HEK293 (cell line): Measurements from ENCODE around the gene PLK3.
A peak's percentile ranks its signal among the peaks of the same experiment; 100 is the strongest.

Experiments used
- CTCF ChIA-PET: fragments of 350-600 bp; formaldehyde crosslinking; extraction: SDS; loops from one replicate; lab custom pipeline; 2021; ENCODE audit warnings: antibody characterized with exemption; lab: Yijun Ruan, JAX
- POLR2A ChIA-PET: fragments of 300-600 bp; formaldehyde crosslinking; extraction: SDS; loops from one replicate; lab custom pipeline; 2020; ENCODE audit warnings: antibody characterized with exemption, inconsistent platforms; lab: Yijun Ruan, JAX
- H3K27ac ChIP-seq: fragments of 200-500 bp; sonication (Bioruptor generic); 2 replicates; pipeline ENCODE4 v1.5.1; 2014; ENCODE audit warnings: low read depth, low read length, control low read depth, inconsistent platforms; ENCODE audit errors: extremely low read depth
- H3K36me3 ChIP-seq, 2 experiments: fragments of 200-500 bp in 1 of 2; sonication (Bioruptor generic) in 1 of 2; 1 replicate in 1 of 2; 2 replicates in 1 of 2; pipeline ENCODE4 v1.5.1; 2014 to 2017; ENCODE audit warnings: inconsistent platforms in 2 of 2, low read length in 2 of 2; ENCODE audit not compliant: control insufficient read depth in 2 of 2, insufficient read depth in 1 of 2
- H3K4me1 ChIP-seq: fragments of 200-500 bp; sonication (Bioruptor generic); 2 replicates; pipeline ENCODE4 v1.5.1; 2014; ENCODE audit warnings: mild to moderate bottlenecking, low read length, inconsistent platforms; ENCODE audit not compliant: control insufficient read depth, insufficient read depth
- H3K4me3 ChIP-seq: 2 replicates; pipeline ENCODE4 v1.5.1; 2011; ENCODE audit warnings: low read depth, mild to moderate bottlenecking, control low read depth, low read length, moderate library complexity
- H3K9me3 ChIP-seq: fragments of 200-500 bp; sonication (Bioruptor generic); 2 replicates; pipeline ENCODE4 v1.5.1; 2014; ENCODE audit warnings: low read depth, low read length, inconsistent platforms; ENCODE audit not compliant: control insufficient read depth, insufficient read depth
- BCL11A ChIP-seq: fragments of 450-650 bp; formaldehyde crosslinking; IDR thresholded peaks from 2 replicates; pipeline ENCODE4 v1.5.1; 2016; ENCODE audit warnings: low read depth, missing biosample characterization, missing genetic modification characterization
- GLIS1 ChIP-seq: fragments of 450-650 bp; formaldehyde crosslinking; IDR thresholded peaks from 2 replicates; pipeline ENCODE4 v1.5.1; 2016; ENCODE audit warnings: missing biosample characterization, missing genetic modification characterization
- KLF10 ChIP-seq: fragments of 450-650 bp; IDR thresholded peaks from 2 replicates; pipeline ENCODE4 v1.5.1; 2018; ENCODE audit warnings: missing biosample characterization, mild to moderate bottlenecking, missing genetic modification characterization
- KLF7 ChIP-seq: fragments of 450-650 bp; formaldehyde crosslinking; IDR thresholded peaks from 2 replicates; pipeline ENCODE4 v1.5.1; 2016; ENCODE audit warnings: missing biosample characterization, missing genetic modification characterization, borderline replicate concordance
- KLF8 ChIP-seq: fragments of 450-650 bp; formaldehyde crosslinking; IDR thresholded peaks from 2 replicates; pipeline ENCODE4 v1.5.1; 2016; ENCODE audit warnings: missing biosample characterization, missing genetic modification characterization
- SCRT2 ChIP-seq: fragments of 450-650 bp; formaldehyde crosslinking; IDR thresholded peaks from 2 replicates; pipeline ENCODE4 v1.5.1; 2016; ENCODE audit warnings: missing biosample characterization, missing genetic modification characterization
- SETDB1 ChIP-seq: IDR thresholded peaks from one replicate; pipeline ENCODE4 v1.6.1; 2017; ENCODE audit warnings: mild to moderate bottlenecking, low read length, moderate library complexity, mixed read lengths; ENCODE audit not compliant: insufficient read length
- TRIM28 ChIP-seq: IDR thresholded peaks from 2 replicates; pipeline ENCODE4 v1.6.1; 2011; ENCODE audit warnings: low read length, control low read depth, borderline replicate concordance
- YY1 ChIP-seq: fragments of 450-650 bp; formaldehyde crosslinking; IDR thresholded peaks from 2 replicates; pipeline ENCODE4 v1.5.1; 2018; ENCODE audit warnings: missing biosample characterization, missing genetic modification characterization
- YY2 ChIP-seq: fragments of 450-650 bp; formaldehyde crosslinking; IDR thresholded peaks from 2 replicates; pipeline ENCODE4 v1.5.1; 2016; ENCODE audit warnings: missing biosample characterization, missing genetic modification characterization
- ZBTB20 ChIP-seq: fragments of 450-650 bp; formaldehyde crosslinking; IDR thresholded peaks from 2 replicates; pipeline ENCODE4 v1.5.1; 2016; ENCODE audit warnings: missing biosample characterization, missing genetic modification characterization
- ZFP41 ChIP-seq: fragments of 450-650 bp; formaldehyde crosslinking; IDR thresholded peaks from 2 replicates; pipeline ENCODE4 v1.5.1; 2016; ENCODE audit warnings: missing biosample characterization, missing genetic modification characterization, borderline replicate concordance
- ZIC2 ChIP-seq: fragments of 450-650 bp; formaldehyde crosslinking; IDR thresholded peaks from 2 replicates; pipeline ENCODE4 v1.5.1; 2016; ENCODE audit warnings: missing biosample characterization, missing genetic modification characterization
- ZNF146 ChIP-seq: fragments of 450-650 bp; formaldehyde crosslinking; IDR thresholded peaks from 2 replicates; pipeline ENCODE4 v1.5.1; 2016; ENCODE audit warnings: missing biosample characterization, missing genetic modification characterization
- ZNF169 ChIP-seq: fragments of 450-650 bp; formaldehyde crosslinking; IDR thresholded peaks from 2 replicates; pipeline ENCODE4 v1.5.1; 2016; ENCODE audit warnings: missing biosample characterization, missing genetic modification characterization
- ZNF174 ChIP-seq: fragments of 450-650 bp; formaldehyde crosslinking; IDR thresholded peaks from 2 replicates; pipeline ENCODE4 v1.5.0; 2017; ENCODE audit warnings: missing biosample characterization, mild to moderate bottlenecking, missing genetic modification characterization
- ZNF19 ChIP-seq: fragments of 450-650 bp; formaldehyde crosslinking; IDR thresholded peaks from 2 replicates; pipeline ENCODE4; 2016; ENCODE audit warnings: missing biosample characterization, missing genetic modification characterization, low read depth
- ZNF202 ChIP-seq: fragments of 450-650 bp; formaldehyde crosslinking; IDR thresholded peaks from 2 replicates; pipeline ENCODE4 v1.5.1; 2016; ENCODE audit warnings: missing biosample characterization, missing genetic modification characterization, borderline replicate concordance
- ZNF214 ChIP-seq: fragments of 450-650 bp; formaldehyde crosslinking; IDR thresholded peaks from 2 replicates; pipeline ENCODE4 v1.5.1; 2017; ENCODE audit warnings: missing biosample characterization, mild to moderate bottlenecking, missing genetic modification characterization, borderline replicate concordance
- ZNF221 ChIP-seq: fragments of 450-650 bp; formaldehyde crosslinking; IDR thresholded peaks from 2 replicates; pipeline ENCODE4 v1.5.1; 2017; ENCODE audit warnings: missing biosample characterization, missing genetic modification characterization, borderline replicate concordance
- ZNF24 ChIP-seq: fragments of 450-650 bp; formaldehyde crosslinking; IDR thresholded peaks from 2 replicates; pipeline ENCODE4 v1.5.1; 2016; ENCODE audit warnings: missing biosample characterization, missing genetic modification characterization
- ZNF248 ChIP-seq: fragments of 450-650 bp; formaldehyde crosslinking; IDR thresholded peaks from 2 replicates; pipeline ENCODE4 v1.5.1; 2017; ENCODE audit warnings: missing biosample characterization, missing genetic modification characterization
- ZNF324 ChIP-seq: fragments of 450-650 bp; formaldehyde crosslinking; IDR thresholded peaks from 2 replicates; pipeline ENCODE4 v1.5.1; 2016; ENCODE audit warnings: missing biosample characterization, missing genetic modification characterization
- ZNF350 ChIP-seq: fragments of 450-650 bp; formaldehyde crosslinking; IDR thresholded peaks from 2 replicates; pipeline ENCODE4 v1.5.0; 2017; ENCODE audit warnings: missing biosample characterization, mild to moderate bottlenecking, missing genetic modification characterization
- ZNF394 ChIP-seq: fragments of 450-650 bp; formaldehyde crosslinking; IDR thresholded peaks from 2 replicates; pipeline ENCODE4 v1.5.1; 2016; ENCODE audit warnings: missing biosample characterization, missing genetic modification characterization, mild to moderate bottlenecking, moderate library complexity, borderline replicate concordance
- ZNF416 ChIP-seq: fragments of 450-650 bp; formaldehyde crosslinking; IDR thresholded peaks from 2 replicates; pipeline ENCODE4 v1.5.1; 2016; ENCODE audit warnings: missing biosample characterization, missing genetic modification characterization
- ZNF510 ChIP-seq: fragments of 450-650 bp; formaldehyde crosslinking; IDR thresholded peaks from 2 replicates; pipeline ENCODE4 v1.5.1; 2018; ENCODE audit warnings: mild to moderate bottlenecking, missing genetic modification characterization, missing biosample characterization; ENCODE audit not compliant: insufficient replicate concordance
- ZNF558 ChIP-seq: fragments of 450-650 bp; formaldehyde crosslinking; IDR thresholded peaks from 2 replicates; pipeline ENCODE4 v1.5.1; 2016; ENCODE audit warnings: missing biosample characterization, missing genetic modification characterization
- ZNF664 ChIP-seq: fragments of 450-650 bp; formaldehyde crosslinking; IDR thresholded peaks from 2 replicates; pipeline ENCODE4 v1.5.1; 2016; ENCODE audit warnings: missing biosample characterization, missing genetic modification characterization
- ZNF677 ChIP-seq: fragments of 450-650 bp; IDR thresholded peaks from 2 replicates; pipeline ENCODE4 v1.5.0; 2018; ENCODE audit warnings: missing biosample characterization, mild to moderate bottlenecking, missing genetic modification characterization, moderate library complexity
- ZNF701 ChIP-seq: fragments of 450-650 bp; formaldehyde crosslinking; IDR thresholded peaks from 2 replicates; pipeline ENCODE4 v1.5.1; 2016; ENCODE audit warnings: missing biosample characterization, missing genetic modification characterization
- TF ChIP-seq, protein P1 (sequence below): fragments of 450-650 bp; formaldehyde crosslinking; IDR thresholded peaks from 2 replicates; pipeline ENCODE4 v1.5.1; 2016; ENCODE audit warnings: missing biosample characterization, missing genetic modification characterization
- TF ChIP-seq, protein P2 (sequence below): fragments of 450-650 bp; formaldehyde crosslinking; IDR thresholded peaks from 2 replicates; pipeline ENCODE4 v1.5.1; 2016; ENCODE audit warnings: missing biosample characterization, missing genetic modification characterization
- TF ChIP-seq, protein P3 (sequence below): fragments of 450-650 bp; formaldehyde crosslinking; IDR thresholded peaks from 2 replicates; pipeline ENCODE4 v1.5.1; 2016; ENCODE audit warnings: missing biosample characterization, missing genetic modification characterization

The PLK3 gene

DNA sequence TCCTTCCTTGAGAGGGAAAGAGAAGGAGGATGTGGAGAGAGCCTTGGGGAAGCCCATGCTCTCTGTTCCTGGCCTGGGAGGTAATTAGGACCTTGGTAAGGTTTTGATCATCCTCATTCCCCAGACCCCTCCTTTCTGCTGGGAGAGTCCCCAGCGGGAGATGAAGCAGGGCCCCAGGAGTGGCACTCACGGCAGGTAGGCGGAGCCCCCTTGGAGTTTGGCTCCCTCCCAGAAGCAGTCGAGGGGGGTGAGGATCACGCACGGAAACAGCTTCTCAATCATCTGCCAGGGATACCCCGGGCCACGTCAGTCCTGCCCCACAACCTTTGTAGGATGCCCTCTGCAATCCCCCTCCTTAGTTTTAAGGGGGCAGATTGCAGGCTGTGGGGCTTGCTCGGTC, 31.3 kb downstream of the PLK3 start (continued):
- TF ChIP-seq, protein P1, sequence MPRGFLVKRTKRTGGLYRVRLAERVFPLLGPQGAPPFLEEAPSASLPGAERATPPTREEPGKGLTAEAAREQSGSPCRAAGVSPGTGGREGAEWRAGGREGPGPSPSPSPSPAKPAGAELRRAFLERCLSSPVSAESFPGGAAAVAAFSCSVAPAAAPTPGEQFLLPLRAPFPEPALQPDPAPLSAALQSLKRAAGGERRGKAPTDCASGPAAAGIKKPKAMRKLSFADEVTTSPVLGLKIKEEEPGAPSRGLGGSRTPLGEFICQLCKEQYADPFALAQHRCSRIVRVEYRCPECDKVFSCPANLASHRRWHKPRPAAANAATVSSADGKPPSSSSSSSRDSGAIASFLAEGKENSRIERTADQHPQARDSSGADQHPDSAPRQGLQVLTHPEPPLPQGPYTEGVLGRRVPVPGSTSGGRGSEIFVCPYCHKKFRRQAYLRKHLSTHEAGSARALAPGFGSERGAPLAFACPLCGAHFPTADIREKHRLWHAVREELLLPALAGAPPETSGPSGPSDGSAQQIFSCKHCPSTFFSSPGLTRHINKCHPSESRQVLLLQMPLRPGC (tag by site-specific recombination): no peak
- TF ChIP-seq KLF10 (tag by site-specific recombination) (no peak), ZNF510 (tag by site-specific recombination) (no peak), ZBTB20 (tag by site-specific recombination) (peak; percentile 84), YY1 (no peak)

DNA sequence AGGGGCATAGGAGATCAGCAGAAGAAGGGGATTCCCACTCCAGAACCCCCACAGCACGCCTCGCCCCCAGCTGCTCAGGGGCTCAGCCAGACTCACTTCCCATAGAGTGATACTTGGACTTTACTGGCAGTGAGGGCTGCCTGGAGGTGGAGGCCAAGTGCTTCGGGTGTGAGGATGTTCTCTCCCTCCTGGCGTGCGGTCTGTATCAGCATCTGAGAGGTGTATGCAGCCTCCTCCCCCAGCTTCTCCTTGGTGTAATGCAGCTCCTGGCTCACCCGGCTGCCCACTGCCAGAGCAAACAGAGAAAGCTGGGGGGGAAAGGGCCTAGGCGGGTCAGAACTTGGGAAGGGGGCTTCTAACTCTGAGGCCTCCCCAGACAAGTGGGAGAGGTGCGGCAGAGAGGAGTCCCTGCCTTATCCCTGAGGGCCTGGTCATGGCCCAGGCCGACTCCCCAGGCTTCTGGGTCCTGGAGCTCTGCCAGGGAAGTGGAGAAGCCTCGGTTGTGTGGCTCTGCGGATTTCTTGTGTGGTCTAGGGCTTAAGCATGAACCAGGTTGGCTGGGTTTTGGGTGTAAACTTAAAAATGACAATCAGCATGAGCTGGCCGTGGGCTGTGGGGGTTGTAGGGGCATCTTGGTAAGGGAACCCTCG, 32.0 kb downstream of the PLK3 start:
- peaks cover 0 to 23% of the 10 kb centered on the region in 2 experiments; a peak in 2 of 3 replicates for H3K36me3 ChIP-seq
- H3K27ac ChIP-seq: no peak overlapping the region
- ChIA-PET CTCF (interaction anchor here (0.6 to 1.5 kb wide), 4 partner anchors 32 to 659 kb away, joined by 3 to 6 read pairs (median 4); partner anchors contain the start of gene PLK3), POLR2A (interaction anchor here (0.9 to 3.4 kb wide), 4 partner anchors 11 to 32 kb away, joined by 4 to 9 read pairs (median 8); partner anchors contain the start of genes PLK3 and PTCH2)
- H3K9me3 ChIP-seq: no peaks in the 10 kb centered on the region
- H3K4me3 ChIP-seq: no peak overlapping the region
- peaks cover 11% of the 10 kb centered on the region for H3K4me1 ChIP-seq
- peak; percentile 25; the same call in 1 of the 2 replicates for TF ChIP-seq TRIM28
- no peak for TF ChIP-seq ZNF416
- no peak for TF ChIP-seq ZNF324
- TF ChIP-seq ZNF174 (tag by site-specific recombination): no peak
- no peak for TF ChIP-seq ZNF350 (tag by site-specific recombination)
- TF ChIP-seq ZNF701 (tag by site-specific recombination): no peak
- TF ChIP-seq ZNF558 (tag by site-specific recombination): no peak
- no peak for TF ChIP-seq SETDB1
- 0 out of 2 replicates have a peak, but pooled peaks have one; percentile 7 for TF ChIP-seq GLIS1 (tag by site-specific recombination)
- no peak for TF ChIP-seq ZNF677 (tag by site-specific recombination)
- TF ChIP-seq ZNF19 (tag by site-specific recombination): no peak
- no peak for TF ChIP-seq KLF8 (tag by site-specific recombination)
- TF ChIP-seq, protein P2, sequence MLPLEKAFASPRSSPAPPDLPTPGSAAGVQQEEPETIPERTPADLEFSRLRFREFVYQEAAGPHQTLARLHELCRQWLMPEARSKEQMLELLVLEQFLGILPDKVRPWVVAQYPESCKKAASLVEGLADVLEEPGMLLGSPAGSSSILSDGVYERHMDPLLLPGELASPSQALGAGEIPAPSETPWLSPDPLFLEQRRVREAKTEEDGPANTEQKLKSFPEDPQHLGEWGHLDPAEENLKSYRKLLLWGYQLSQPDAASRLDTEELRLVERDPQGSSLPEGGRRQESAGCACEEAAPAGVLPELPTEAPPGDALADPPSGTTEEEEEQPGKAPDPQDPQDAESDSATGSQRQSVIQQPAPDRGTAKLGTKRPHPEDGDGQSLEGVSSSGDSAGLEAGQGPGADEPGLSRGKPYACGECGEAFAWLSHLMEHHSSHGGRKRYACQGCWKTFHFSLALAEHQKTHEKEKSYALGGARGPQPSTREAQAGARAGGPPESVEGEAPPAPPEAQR (tag by site-specific recombination): no peak
- TF ChIP-seq ZNF24: no peak
- no peak for TF ChIP-seq ZNF221
- no peak for TF ChIP-seq ZIC2 (tag by site-specific recombination)
- TF ChIP-seq, protein P3, sequence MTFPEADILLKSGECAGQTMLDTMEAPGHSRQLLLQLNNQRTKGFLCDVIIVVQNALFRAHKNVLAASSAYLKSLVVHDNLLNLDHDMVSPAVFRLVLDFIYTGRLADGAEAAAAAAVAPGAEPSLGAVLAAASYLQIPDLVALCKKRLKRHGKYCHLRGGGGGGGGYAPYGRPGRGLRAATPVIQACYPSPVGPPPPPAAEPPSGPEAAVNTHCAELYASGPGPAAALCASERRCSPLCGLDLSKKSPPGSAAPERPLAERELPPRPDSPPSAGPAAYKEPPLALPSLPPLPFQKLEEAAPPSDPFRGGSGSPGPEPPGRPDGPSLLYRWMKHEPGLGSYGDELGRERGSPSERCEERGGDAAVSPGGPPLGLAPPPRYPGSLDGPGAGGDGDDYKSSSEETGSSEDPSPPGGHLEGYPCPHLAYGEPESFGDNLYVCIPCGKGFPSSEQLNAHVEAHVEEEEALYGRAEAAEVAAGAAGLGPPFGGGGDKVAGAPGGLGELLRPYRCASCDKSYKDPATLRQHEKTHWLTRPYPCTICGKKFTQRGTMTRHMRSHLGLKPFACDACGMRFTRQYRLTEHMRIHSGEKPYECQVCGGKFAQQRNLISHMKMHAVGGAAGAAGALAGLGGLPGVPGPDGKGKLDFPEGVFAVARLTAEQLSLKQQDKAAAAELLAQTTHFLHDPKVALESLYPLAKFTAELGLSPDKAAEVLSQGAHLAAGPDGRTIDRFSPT (tag by site-specific recombination): no peak
- TF ChIP-seq ZNF202 (tag by site-specific recombination): no peak
- no peak for TF ChIP-seq ZNF214
- TF ChIP-seq ZNF169 (tag by site-specific recombination): no peak
- no peak for TF ChIP-seq ZNF248 (tag by site-specific recombination)
- TF ChIP-seq ZNF394 (tag by site-specific recombination): peak; percentile 77; the same call in 1 of the 2 replicates
- no peak for TF ChIP-seq ZFP41 (tag by site-specific recombination)
- TF ChIP-seq KLF7 (tag by site-specific recombination): no peak
- no peak for TF ChIP-seq SCRT2 (tag by site-specific recombination)
- no peak for TF ChIP-seq ZNF146
- TF ChIP-seq BCL11A (tag by site-specific recombination): no peak
- no peak for TF ChIP-seq ZNF664 (tag by site-specific recombination)
- TF ChIP-seq YY2 (tag by site-specific recombination): no peak
